ENCODE results near the gene MCM5.
"Not testable (repeated sequence)": the region's sequence is repeated elsewhere in the genome, so short reads cannot be mapped to it uniquely, and the experiment has no call there.

The MCM5 gene

DNA sequence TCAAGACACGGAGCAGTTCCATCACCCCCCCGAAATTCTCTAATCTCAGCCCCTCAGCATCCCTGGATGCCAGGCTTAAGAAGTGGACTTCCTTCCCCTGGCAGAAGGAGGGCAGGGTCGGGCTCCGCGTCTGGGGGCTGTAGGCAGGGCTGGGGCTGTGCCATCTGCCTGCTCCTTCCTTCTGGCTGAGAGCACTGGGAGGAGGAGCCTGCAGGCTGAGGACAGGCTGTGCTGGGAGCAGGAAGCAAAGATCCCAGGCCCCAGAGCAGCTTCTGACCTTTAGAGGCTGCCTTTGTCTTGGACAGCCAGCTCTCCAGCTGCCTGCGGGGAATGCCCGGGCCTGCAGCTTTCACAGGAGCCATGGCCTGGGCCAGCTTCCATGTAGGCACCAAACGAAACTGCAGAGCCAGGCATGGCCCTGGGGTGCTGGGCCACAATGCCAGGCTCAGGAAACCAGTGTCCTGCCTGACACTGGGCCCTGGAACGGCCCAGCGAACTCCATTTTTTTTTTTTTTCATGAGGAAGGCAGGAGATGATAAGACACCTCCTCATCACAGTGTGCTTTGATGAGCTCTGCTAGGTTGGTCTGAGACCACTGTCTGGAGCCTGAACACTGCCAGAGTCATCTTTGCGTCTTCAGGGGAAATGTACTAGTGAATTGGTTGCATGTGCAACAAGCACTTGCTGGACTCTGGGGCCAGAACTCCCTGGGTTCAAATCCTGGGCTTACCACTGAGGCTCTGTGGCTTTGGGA is 67.9 kb downstream of the MCM5 start:
- no peak for DNase-seq (ENCODE audit: low read depth, low spot score)
- H3K9me3 ChIP-seq (ENCODE audit: low read depth, low read length): no peaks in the 10 kb centered on the region
- no peak overlapping the region for H3K27ac ChIP-seq
- no peaks in the 10 kb centered on the region; the same call in 1 of the 2 replicates for H3K36me3 ChIP-seq (ENCODE audit: insufficient read depth, low read length)
- no peak overlapping the region for H3K4me3 ChIP-seq
- TF ChIP-seq EZH2 (IDR thresholded peaks at IDR 0.05): no peak
- TF ChIP-seq POLR2AphosphoS5 (IDR thresholded peaks at IDR 0.05; ENCODE audit: borderline replicate concordance, low read depth, low read length): no peak
- no peak for TF ChIP-seq FOXP2 (optimal IDR thresholded peaks at IDR 0.05; ENCODE audit: control extremely low read depth, extremely low read length, insufficient read depth)
- no peak overlapping the region for H3K9ac ChIP-seq (ENCODE audit: insufficient read length)

DNA sequence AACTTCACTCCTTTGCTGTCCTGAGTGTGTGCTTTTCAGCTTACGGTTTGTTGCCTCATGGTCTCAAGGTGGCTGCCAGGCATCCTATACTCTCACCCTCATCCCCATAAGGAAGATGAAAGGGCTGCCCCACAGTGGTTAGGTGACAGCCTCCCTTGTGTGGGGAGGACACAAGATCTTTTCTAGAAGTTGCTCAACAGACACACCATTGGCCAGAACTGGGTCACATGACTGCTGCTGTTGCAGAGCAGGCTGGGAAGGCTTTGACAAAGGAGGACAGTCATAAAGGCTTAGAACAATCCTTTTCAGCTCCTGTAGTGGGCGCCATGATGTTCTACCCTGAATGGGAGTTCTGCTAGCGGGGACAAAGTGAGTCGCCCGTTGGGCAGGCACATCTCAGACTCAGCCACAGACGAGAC is 71.0 kb downstream of the MCM5 start:
- no peak overlapping the region for H3K9ac ChIP-seq (ENCODE audit: insufficient read length)
- TF ChIP-seq EZH2 (IDR thresholded peaks at IDR 0.05) (no peak), FOXP2 (optimal IDR thresholded peaks at IDR 0.05; ENCODE audit: control extremely low read depth, extremely low read length, insufficient read depth) (no peak), POLR2AphosphoS5 (IDR thresholded peaks at IDR 0.05; ENCODE audit: borderline replicate concordance, low read depth, low read length) (no peak)
- H3K9me3 ChIP-seq (ENCODE audit: low read depth, low read length): no peaks in the 10 kb centered on the region
- no peak overlapping the region for H3K27ac ChIP-seq
- no peak overlapping the region for H3K4me3 ChIP-seq
- DNase-seq (ENCODE audit: low read depth, low spot score): no peak
- H3K36me3 ChIP-seq (ENCODE audit: insufficient read depth, low read length): no peaks in the 10 kb centered on the region; the same call in 1 of the 2 replicates

DNA sequence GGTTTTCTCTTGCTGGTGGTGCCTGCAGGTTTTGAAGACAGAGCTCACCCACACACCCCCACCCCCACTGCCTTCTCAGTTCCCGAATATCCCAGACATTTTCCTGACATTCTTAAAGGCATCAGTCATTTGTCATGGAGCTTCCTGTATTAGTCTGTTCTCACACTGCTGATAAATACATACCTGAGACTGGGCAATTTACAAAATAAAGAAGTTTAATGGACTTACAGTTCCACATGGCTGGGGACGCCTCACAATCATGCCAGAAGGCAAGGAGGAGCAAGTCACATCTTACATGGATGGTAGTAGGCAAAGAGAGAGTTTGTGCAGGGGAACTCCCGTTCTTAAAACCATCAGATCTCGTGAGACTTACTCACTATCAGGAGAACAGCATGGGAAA is 71.6 kb downstream of the MCM5 start:
- H3K4me3 ChIP-seq; H3K9me3 ChIP-seq (ENCODE audit: low read depth, low read length); DNase-seq (ENCODE audit: low read depth, low spot score); H3K9ac ChIP-seq (ENCODE audit: insufficient read length); H3K27ac ChIP-seq; H3K36me3 ChIP-seq (ENCODE audit: insufficient read depth, low read length): not testable (repeated sequence)

DNA sequence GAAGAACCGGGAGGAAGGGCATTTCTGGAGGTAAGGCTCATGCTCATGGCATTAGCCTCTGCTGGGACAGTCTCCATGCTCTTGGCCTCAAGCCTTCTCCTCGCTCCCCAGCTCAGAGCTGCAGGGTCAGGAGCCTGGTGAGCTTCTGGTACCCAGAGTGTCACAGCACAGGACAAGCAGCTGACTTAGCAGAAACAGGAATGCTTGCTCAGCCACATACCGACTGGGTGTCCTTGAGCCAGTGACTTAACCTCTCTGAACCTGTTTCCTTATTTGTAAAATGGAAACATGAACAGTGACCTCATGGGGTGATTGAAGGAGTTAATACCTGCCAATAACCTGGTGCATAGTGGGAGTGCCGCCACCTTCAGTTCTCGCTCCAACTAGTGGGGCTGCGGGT is 72.5 kb downstream of the MCM5 start:
- H3K36me3 ChIP-seq (ENCODE audit: insufficient read depth, low read length): no peaks in the 10 kb centered on the region; the same call in 1 of the 2 replicates
- no peak overlapping the region for H3K27ac ChIP-seq
- DNase-seq (ENCODE audit: low read depth, low spot score): no peak
- no peak for TF ChIP-seq EZH2 (IDR thresholded peaks at IDR 0.05)
- no peak for TF ChIP-seq FOXP2 (optimal IDR thresholded peaks at IDR 0.05; ENCODE audit: control extremely low read depth, extremely low read length, insufficient read depth)
- no peak for TF ChIP-seq POLR2AphosphoS5 (IDR thresholded peaks at IDR 0.05; ENCODE audit: borderline replicate concordance, low read depth, low read length)
- H3K9ac ChIP-seq (ENCODE audit: insufficient read length): no peak overlapping the region
- no peaks in the 10 kb centered on the region for H3K9me3 ChIP-seq (ENCODE audit: low read depth, low read length)
- no peak overlapping the region for H3K4me3 ChIP-seq

DNA sequence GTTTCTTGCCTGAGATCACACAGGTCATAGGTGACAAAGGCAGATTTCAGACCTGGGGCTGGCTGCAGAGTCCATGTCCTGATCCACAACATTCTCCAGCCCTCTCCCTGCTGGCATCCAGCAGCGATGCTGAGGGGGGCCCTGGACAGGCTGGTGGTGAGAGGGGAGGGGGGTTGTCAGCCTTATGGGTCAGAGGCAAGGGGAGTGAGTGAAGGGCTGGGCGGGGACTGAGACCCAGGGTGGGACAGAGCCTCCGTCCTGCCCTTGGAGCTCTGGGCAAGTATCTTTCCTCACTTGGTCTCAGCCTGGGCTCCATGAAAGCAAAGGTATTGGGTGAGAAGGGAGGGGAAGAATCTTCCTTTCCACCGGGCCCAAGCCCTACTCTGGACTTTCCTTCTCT is 74.0 kb downstream of the MCM5 start:
- TF ChIP-seq POLR2AphosphoS5 (IDR thresholded peaks at IDR 0.05; ENCODE audit: borderline replicate concordance, low read depth, low read length) (no peak), FOXP2 (optimal IDR thresholded peaks at IDR 0.05; ENCODE audit: control extremely low read depth, extremely low read length, insufficient read depth) (no peak)
- no peaks in the 10 kb centered on the region for H3K9me3 ChIP-seq (ENCODE audit: low read depth, low read length)

More for the DNA sequence above, 74.0 kb downstream of the MCM5 start:
- H3K4me3 ChIP-seq: no peak overlapping the region
- H3K27ac ChIP-seq: no peak overlapping the region
- DNase-seq (ENCODE audit: low read depth, low spot score): no peak
- H3K9ac ChIP-seq (ENCODE audit: insufficient read length): no peak overlapping the region
- H3K36me3 ChIP-seq (ENCODE audit: insufficient read depth, low read length): no peaks in the 10 kb centered on the region; the same call in 1 of the 2 replicates
